Heart left ventricle (tissue), 16 donors: ENCODE data around the gene TRIM27. TPM values are rescaled to one million over a fixed set of nuclear protein-coding genes. Genes with fewer than 3 reads are reported as not detected.

Experiments
- ATAC-seq, 4 donors: fragments of 200-7000 bp; cut with Tn5 transposase; one replicate each; pipeline ENCODE4 v1.9.1; 2020 to 2022; ENCODE audit warnings: moderate library complexity in 4 of 4, mild to moderate bottlenecking in 3 of 4, moderate number of reproducible peaks in 1 of 4
- DNase-seq, 5 donors: peaks; one replicate each; pipeline ENCODE4 v3.0.0-alpha.2; 2020
- H3K27ac ChIP-seq, 12 donors: fragments of 200-600 bp; sonication (generic) in 4 of 12; one replicate each; pipeline versions ENCODE4 v1.5.0 to v1.8.0; 2016 to 2022; ENCODE audit warnings: mild to moderate bottlenecking in 2 of 12
- H3K27me3 ChIP-seq, 9 donors: fragments of 200-600 bp; sonication (generic) in 2 of 9; one replicate each; pipeline versions ENCODE4 v1.5.1 to v1.8.0; 2016 to 2022; ENCODE audit warnings: mild to moderate bottlenecking in 3 of 9
- H3K36me3 ChIP-seq, 9 donors: fragments of 200-600 bp; sonication (generic) in 2 of 9; one replicate each; pipeline versions ENCODE4 v1.5.0 to v1.8.0; 2018 to 2022; ENCODE audit warnings: mild to moderate bottlenecking in 2 of 9
- H3K4me1 ChIP-seq, 12 donors: fragments of 200-600 bp; sonication (generic) in 4 of 12; one replicate each; pipeline versions ENCODE4 v1.5.0 to v1.8.0; 2016 to 2022; ENCODE audit warnings: mild to moderate bottlenecking in 3 of 12
- H3K4me3 ChIP-seq, 12 donors: fragments of 200-600 bp; sonication (generic) in 4 of 12; one replicate each; pipeline versions ENCODE4 v1.5.0 to v1.8.0; 2017 to 2022; ENCODE audit warnings: mild to moderate bottlenecking in 9 of 12, moderate library complexity in 4 of 12
- H3K9me3 ChIP-seq, 12 donors: fragments of 200-600 bp; sonication (generic) in 4 of 12; one replicate each; pipeline versions ENCODE4 v1.5.0 to v1.8.0; 2016 to 2022; ENCODE audit warnings: mild to moderate bottlenecking in 1 of 12
- CTCF ChIP-seq, 12 donors: fragments of 200-600 bp; sonication (generic) in 4 of 12; IDR thresholded peaks; one replicate each; pipeline versions ENCODE4 v1.5.0 to v1.8.0; 2018 to 2022; ENCODE audit warnings: antibody characterized with exemption in 12 of 12, mild to moderate bottlenecking in 5 of 12
- POLR2A ChIP-seq, 2 donors: fragments of 450-650 bp; IDR thresholded peaks; one replicate each; pipeline ENCODE4 v1.6.1; 2017; ENCODE audit warnings: antibody characterized with exemption in 2 of 2, mild to moderate bottlenecking in 2 of 2, moderate library complexity in 2 of 2
- WGBS, 4 donors: extraction: QIAGEN DNeasy Blood & Tissue Kit in 2 of 4; methylation state at CpG; one replicate each; pipeline versions ENCODE4 v1.1.5 to v1.1.7; 2013 to 2018; 5-methylcytosine and 5-hydroxymethylcytosine counted together
- intact Hi-C, 10 donors: fragments of 100-400 bp; cut with DNase I; formaldehyde crosslinking; loops; one replicate each; pipeline versions ENCODE4 v1.11.1 to v1.14.2; 2022
- polyA plus RNA-seq, 2 donors: library from polyadenylated mRNA; stranded (reverse); fragments of 200-250 nt; gene quantifications; one replicate each; pipeline ENCODE4 v1.2.3, GENCODE V29; 2013
- total RNA-seq, 9 donors: library from RNA; depleted of rRNA in 2 of 9; stranded (reverse); fragments of >200 nt in 2 of 9; fragmentation: NEBNext Ultra II Directional in 3 of 9; extraction: Animal tissue kit (Norgen Biotek cat#: 25700) in 3 of 9; gene quantifications; one replicate each; pipeline versions ENCODE4 v1.1.0 to v1.2.4, GENCODE V29; 2016 to 2023
- donor health status: ischemic (EF 13 %, LVEDD 7.1; RV severe dilation, severe dysfunction).
- donor health status: healthy with polysubstance abuse.
- donor health status: DM: no; HTN: yes; CAD: no.
- donor health status: DM: no; HTN: no; CAD: no.
- donor health status: ischemic (EF 25% LVEDD 6.9; RV normal size, moderate dysfunction).
- donor health status: ischemic (EF 25% LVEDD 5.7; RV mildly dilated, moderate dysfunction).
- donor health status: healthy.
- donor health status: DM: yes; HTN: yes; CAD: no.
- donor health status: ischemic (EF 35%, LVEDD 5.7; RV mildly dilated, moderate dysfunction).
- donor health status: nonischemic (EF 11% LVEDD 7.7; RV severe dilation, severe dysfunction).
- donor health status: DM: yes; HTN: yes; CAD: no.
- donor health status: PGD.
- donor health status: ischemic (EF 29% LVEDD 5.4; RV normal size, mild dysfunction).
- donor health status: nonischemic (EF 23%, LVEDD 6.1; RV moderate dilation, normal function).

Gene TRIM27
- total and polyA plus RNA-seq, 11 donors, result 14.7 to 37.7 (median 19.8) TPM

DNA sequence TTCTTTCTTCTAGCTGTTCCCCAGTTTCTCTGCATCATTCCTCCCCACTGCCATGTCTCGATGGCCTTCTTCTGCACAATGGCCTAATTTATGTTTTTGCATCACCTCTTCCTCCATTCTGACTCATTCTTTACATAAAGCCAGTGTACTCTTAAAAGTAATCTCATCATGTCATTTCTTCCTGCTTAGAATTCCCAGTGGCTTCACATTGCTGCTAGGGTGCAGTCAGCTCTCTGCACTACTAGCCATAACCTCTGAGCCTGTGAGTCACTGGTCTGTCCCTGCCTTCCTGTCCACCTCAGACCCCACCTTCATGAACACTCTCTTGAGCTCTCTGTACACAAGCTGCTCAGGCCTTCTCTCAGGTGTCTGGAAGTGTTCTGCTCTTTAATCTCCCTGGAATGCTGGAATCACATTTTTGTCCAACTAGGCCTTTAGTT is 24.1 kb upstream of the TRIM27 start:
- TF ChIP-seq POLR2A (IDR thresholded peaks at IDR 0.05) (no peak), CTCF (IDR thresholded peaks at IDR 0.05) (no peak)
- intact Hi-C loops, result loop anchor here in 3 of 10 donors (5.0 to 10.0 kb wide), 2 partner anchors 34 to 113 kb away; no protein-coding TSS in a partner anchor
- Histone ChIP-seq H3K9me3 (no peaks in the 10 kb centered on the region), H3K4me1 (peaks cover 0 to 12% (median 0%) of the 10 kb centered on the region in 12 donors), H3K4me3 (no peak overlapping the region), H3K27ac (no peak overlapping the region), H3K27me3 (no peaks in the 10 kb centered on the region), H3K36me3 (no peaks in the 10 kb centered on the region)
- DNase-seq (no peak), ATAC-seq (no peak)
- WGBS, 4 donors, result 76 to 90% (median 82%) methylated on average over 1 of the region's 1 CpG

- WGBS, 4 donors, result 83 to 88% (median 85%) methylated on average over 6 of the region's 6 CpGs
- TF ChIP-seq CTCF (IDR thresholded peaks at IDR 0.05) (no peak), POLR2A (IDR thresholded peaks at IDR 0.05) (no peak)
- intact Hi-C loops, result loop anchor here in 3 of 10 donors (5.0 to 10.0 kb wide), 2 partner anchors 35 to 112 kb away; no protein-coding TSS in a partner anchor
- H3K36me3 ChIP-seq, result no peaks in the 10 kb centered on the region
- no peak for ATAC-seq
- no peak for DNase-seq
- no peaks in the 10 kb centered on the region for H3K27me3 ChIP-seq
- no peak overlapping the region for H3K27ac ChIP-seq
- no peaks in the 10 kb centered on the region for H3K9me3 ChIP-seq
- peaks cover 0 to 19% (median 2%) of the 10 kb centered on the region in 12 donors for H3K4me1 ChIP-seq
- no peak overlapping the region for H3K4me3 ChIP-seq
Measured at GRCh38 chr6:28947067-28947765, 23.4 kb upstream of the TRIM27 start.

DNA sequence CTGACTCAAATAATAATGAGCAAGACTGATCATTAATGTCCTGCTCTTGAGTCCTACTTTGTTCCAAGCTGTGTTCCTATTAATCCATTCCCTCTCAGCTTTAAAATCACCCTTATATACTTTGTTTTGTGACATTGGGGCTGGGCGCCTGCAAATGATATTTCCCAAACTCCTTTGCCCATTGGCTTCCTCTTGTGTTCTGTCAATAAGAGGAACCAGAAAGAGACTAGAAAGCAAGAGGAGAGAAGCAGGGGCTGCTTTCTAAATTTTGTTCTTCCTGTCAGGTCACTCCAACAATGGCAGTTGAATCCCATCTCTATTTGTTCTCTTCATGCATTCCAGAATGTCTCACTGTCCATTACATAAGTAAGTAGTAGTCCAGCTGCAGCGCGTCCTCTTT is 21.6 kb upstream of the TRIM27 start:
- intact Hi-C loops, result loop anchor here in 3 of 10 donors (5.0 to 10.0 kb wide), 2 partner anchors 37 to 111 kb away; no protein-coding TSS in a partner anchor
- Histone ChIP-seq H3K9me3 (no peaks in the 10 kb centered on the region), H3K27ac (peak overlapping the region in 1 of 12 donors; percentile 30), H3K4me3 (no peak overlapping the region), H3K36me3 (no peaks in the 10 kb centered on the region), H3K27me3 (no peaks in the 10 kb centered on the region), H3K4me1 (peaks cover 0 to 26% (median 8%) of the 10 kb centered on the region in 12 donors)
- ATAC-seq (no peak), DNase-seq (no peak)
- TF ChIP-seq POLR2A (IDR thresholded peaks at IDR 0.05), result no peak
- TF ChIP-seq CTCF (IDR thresholded peaks at IDR 0.05), result no peak
- WGBS, 4 donors, result 87 to 91% (median 89%) methylated on average over 3 of the region's 3 CpGs

- intact Hi-C loops, result loop anchor here in 9 of 10 donors (1.0 to 10.0 kb wide), 7 partner anchors 37 to 110 kb away; no protein-coding TSS in a partner anchor
- no peak for TF ChIP-seq CTCF (IDR thresholded peaks at IDR 0.05)
- no peak for TF ChIP-seq POLR2A (IDR thresholded peaks at IDR 0.05)
- no peaks in the 10 kb centered on the region for H3K36me3 ChIP-seq
- 4 to 5% (median 5%) methylated on average over 12 of the region's 12 CpGs for WGBS, 4 donors
- peaks cover 0 to 33% (median 8%) of the 10 kb centered on the region in 12 donors for H3K4me1 ChIP-seq
- ATAC-seq (peak; percentile 38 to 68 (median 50)), DNase-seq (peak in 4 of 5 donors; percentile 39 to 61 (median 48))
- H3K9me3 ChIP-seq, result no peaks in the 10 kb centered on the region
- peak overlapping the region in 11 of 12 donors; percentile 41 to 87 (median 71) for H3K27ac ChIP-seq
- peak overlapping the region; percentile 42 to 73 (median 64) for H3K4me3 ChIP-seq
- no peaks in the 10 kb centered on the region for H3K27me3 ChIP-seq
Measured at GRCh38 chr6:28944412-28944865, 20.7 kb upstream of the TRIM27 start.
